ENCODE data around the gene TICAM1. TPM values are rescaled to one million over a fixed set of nuclear protein-coding genes. Genes with fewer than 3 reads are reported as not detected.
A peak's percentile ranks its signal among the peaks of the same experiment; 100 is the strongest.

Gene TICAM1
- total RNA-seq, 1 experiment from 2014 or later = 6.5 TPM

DNA sequence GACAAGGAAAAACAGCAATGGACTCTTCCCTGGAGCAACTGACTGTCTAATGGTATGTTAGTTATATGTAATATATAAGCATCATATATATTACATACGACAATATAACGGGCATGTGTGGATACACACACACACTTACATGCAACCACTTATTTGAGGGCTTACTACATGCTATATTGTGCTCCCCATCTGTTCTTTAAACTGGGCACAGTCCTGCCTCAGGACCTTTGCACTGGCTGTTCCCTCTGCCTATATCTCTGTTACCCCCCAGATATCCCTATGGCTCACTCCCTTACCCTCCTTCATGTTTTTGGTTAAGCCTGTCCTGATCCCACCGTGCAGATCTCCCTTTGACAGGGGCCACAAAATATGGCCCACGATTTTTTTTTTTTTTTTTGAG lies 10.2 kb downstream of the TICAM1 start:
- no peak for TF ChIP-seq EZH2phosphoT487 (IDR thresholded peaks at IDR 0.05; ENCODE audit: borderline replicate concordance, low read length)
- Histone ChIP-seq H3F3A (ENCODE audit: low read length, unreplicated experiment) (no peaks in the 10 kb centered on the region), H3K4me2 (ENCODE audit: low read length) (no peak overlapping the region), H3K27ac (ENCODE audit: low read length) (no peak overlapping the region), H3K9me3 (ENCODE audit: low read length) (no peaks in the 10 kb centered on the region), H4K20me1 (ENCODE audit: low read length) (no peaks in the 10 kb centered on the region), H3K4me1 (ENCODE audit: insufficient read depth, low read length) (no peaks in the 10 kb centered on the region), H3K4me3 (ENCODE audit: low read length) (no peak overlapping the region), H3K27me3 (ENCODE audit: low read length) (no peaks in the 10 kb centered on the region), H3K9me2 (replicated peaks; ENCODE audit: low read length) (no peaks in the 10 kb centered on the region), H3K36me3 (ENCODE audit: low read depth, low read length) (peaks cover 23% of the 10 kb centered on the region), H3K79me2 (ENCODE audit: low read length) (peaks cover 22% of the 10 kb centered on the region), H2AFZ (ENCODE audit: low read length) (no peak overlapping the region), H3K9ac (ENCODE audit: low read length) (no peak overlapping the region)
- no peak for ATAC-seq
- intact Hi-C loops (cut with micrococcal nuclease) = no loop called here
- no TSS peak for BruUV-seq (replicated peaks)
- no peak for DNase-seq
- ChIA-PET POLR2A (ENCODE audit: unreplicated experiment) (interaction anchor here (0.6 kb wide), 1 partner anchor 28 kb away, joined by 4 read pairs; no protein-coding TSS in a partner anchor), CTCF (no interaction called here)

DNA sequence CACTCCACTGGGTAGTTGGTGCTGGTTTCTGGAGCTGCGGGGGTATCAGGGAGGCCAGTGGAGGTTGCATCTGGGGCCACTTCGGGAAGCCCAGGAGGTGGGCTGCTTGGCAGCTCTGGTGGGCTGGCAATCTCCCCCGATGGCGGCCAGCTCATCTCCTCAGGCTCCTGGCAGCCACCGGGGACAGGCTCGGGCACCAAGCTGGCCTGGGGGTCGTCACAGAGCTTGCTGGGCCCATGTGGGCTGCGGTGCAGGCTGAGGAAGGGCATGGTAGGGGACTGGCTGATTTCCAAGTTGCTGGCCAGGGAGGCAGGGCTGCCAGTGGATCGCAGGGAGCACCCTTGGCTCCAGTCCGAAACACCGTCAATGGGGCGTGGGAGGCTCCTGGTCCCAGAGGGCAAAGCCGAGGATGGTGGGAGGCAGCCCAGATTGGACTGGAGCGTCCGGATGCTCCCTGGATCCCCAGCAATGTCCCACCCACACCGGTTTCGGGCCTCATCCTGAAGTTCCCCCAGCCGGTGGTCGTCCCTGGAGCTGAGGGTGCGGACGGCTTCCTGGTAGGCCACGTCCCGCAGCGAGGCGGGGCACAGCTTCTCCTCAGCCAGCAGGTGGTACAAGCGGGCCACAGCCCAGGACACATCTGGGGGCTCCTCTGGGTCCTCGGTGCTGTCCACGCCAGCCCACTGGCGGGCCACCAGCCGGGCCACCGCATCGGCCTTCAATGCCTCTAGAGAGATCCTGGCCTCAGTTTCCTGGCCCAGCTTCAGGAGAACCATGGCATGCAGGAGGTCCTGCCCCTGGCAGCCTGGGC lies 13.8 kb downstream of the TICAM1 start:
- intact Hi-C loops (cut with micrococcal nuclease) = no loop called here
- ChIA-PET POLR2A (ENCODE audit: unreplicated experiment) (no interaction called here), CTCF (no interaction called here)
- Histone ChIP-seq H3K9ac (ENCODE audit: low read length) (no peak overlapping the region), H3K4me2 (ENCODE audit: low read length) (no peak overlapping the region), H2AFZ (ENCODE audit: low read length) (no peak overlapping the region), H3K27me3 (ENCODE audit: low read length) (no peaks in the 10 kb centered on the region), H3K4me1 (ENCODE audit: insufficient read depth, low read length) (peaks cover 7% of the 10 kb centered on the region), H3K36me3 (ENCODE audit: low read depth, low read length) (peaks cover 27% of the 10 kb centered on the region), H3K79me2 (ENCODE audit: low read length) (peaks cover 5% of the 10 kb centered on the region), H3K9me2 (replicated peaks; ENCODE audit: low read length) (no peaks in the 10 kb centered on the region), H3K4me3 (ENCODE audit: low read length) (no peak overlapping the region), H3F3A (ENCODE audit: low read length, unreplicated experiment) (no peaks in the 10 kb centered on the region), H3K9me3 (ENCODE audit: low read length) (no peaks in the 10 kb centered on the region), H3K27ac (ENCODE audit: low read length) (no peak overlapping the region), H4K20me1 (ENCODE audit: low read length) (no peaks in the 10 kb centered on the region)
- ATAC-seq (no peak), DNase-seq (no peak)
- TF ChIP-seq, protein P1, sequence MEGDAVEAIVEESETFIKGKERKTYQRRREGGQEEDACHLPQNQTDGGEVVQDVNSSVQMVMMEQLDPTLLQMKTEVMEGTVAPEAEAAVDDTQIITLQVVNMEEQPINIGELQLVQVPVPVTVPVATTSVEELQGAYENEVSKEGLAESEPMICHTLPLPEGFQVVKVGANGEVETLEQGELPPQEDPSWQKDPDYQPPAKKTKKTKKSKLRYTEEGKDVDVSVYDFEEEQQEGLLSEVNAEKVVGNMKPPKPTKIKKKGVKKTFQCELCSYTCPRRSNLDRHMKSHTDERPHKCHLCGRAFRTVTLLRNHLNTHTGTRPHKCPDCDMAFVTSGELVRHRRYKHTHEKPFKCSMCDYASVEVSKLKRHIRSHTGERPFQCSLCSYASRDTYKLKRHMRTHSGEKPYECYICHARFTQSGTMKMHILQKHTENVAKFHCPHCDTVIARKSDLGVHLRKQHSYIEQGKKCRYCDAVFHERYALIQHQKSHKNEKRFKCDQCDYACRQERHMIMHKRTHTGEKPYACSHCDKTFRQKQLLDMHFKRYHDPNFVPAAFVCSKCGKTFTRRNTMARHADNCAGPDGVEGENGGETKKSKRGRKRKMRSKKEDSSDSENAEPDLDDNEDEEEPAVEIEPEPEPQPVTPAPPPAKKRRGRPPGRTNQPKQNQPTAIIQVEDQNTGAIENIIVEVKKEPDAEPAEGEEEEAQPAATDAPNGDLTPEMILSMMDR (conservative IDR thresholded peaks at IDR 0.05; ENCODE audit: low read depth, low read length) = no peak
- no peak for TF ChIP-seq EZH2phosphoT487 (IDR thresholded peaks at IDR 0.05; ENCODE audit: borderline replicate concordance, low read length)
- BruUV-seq (replicated peaks) = no TSS peak

DNA sequence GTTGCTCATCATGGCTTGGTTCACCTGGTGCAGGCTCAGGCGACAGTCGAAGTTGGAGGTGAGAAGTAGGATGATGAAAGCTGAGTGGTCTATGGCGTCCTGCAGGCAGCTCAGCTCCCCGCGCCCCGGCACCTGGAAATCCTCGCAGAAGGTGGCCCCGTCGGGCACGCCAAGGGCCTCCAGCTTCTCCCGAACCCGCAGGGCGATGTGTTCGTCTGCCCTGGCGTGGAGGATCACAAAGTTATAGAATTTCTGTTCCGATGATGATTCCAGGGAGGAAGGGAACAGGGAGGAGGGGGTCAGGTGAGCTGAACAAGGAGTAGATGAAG lies 14.6 kb downstream of the TICAM1 start:
- no peaks in the 10 kb centered on the region for H3K9me2 ChIP-seq (replicated peaks; ENCODE audit: low read length)
- intact Hi-C loops (cut with micrococcal nuclease) = no loop called here
- ChIA-PET CTCF (no interaction called here), POLR2A (ENCODE audit: unreplicated experiment) (interaction anchor here (0.6 kb wide), 1 partner anchor 17 kb away, joined by 11 read pairs; no protein-coding TSS in a partner anchor)
- no peak overlapping the region for H3K4me3 ChIP-seq (ENCODE audit: low read length)
- H3F3A ChIP-seq (ENCODE audit: low read length, unreplicated experiment) = peaks cover 3% of the 10 kb centered on the region
- H3K27ac ChIP-seq (ENCODE audit: low read length) = no peak overlapping the region
- H3K36me3 ChIP-seq (ENCODE audit: low read depth, low read length) = peaks cover 27% of the 10 kb centered on the region
- TF ChIP-seq EZH2phosphoT487 (IDR thresholded peaks at IDR 0.05; ENCODE audit: borderline replicate concordance, low read length) (no peak), EZH2 (IDR thresholded peaks at IDR 0.05; ENCODE audit: low read length, unreplicated experiment) (no peak)
- TF ChIP-seq, protein P1 (conservative IDR thresholded peaks at IDR 0.05; ENCODE audit: low read depth, low read length) = no peak
- no peak overlapping the region for H2AFZ ChIP-seq (ENCODE audit: low read length)
- TSS peak; percentile 27 for BruUV-seq (replicated peaks)
- no peaks in the 10 kb centered on the region for H3K9me3 ChIP-seq (ENCODE audit: low read length)
- H3K27me3 ChIP-seq (ENCODE audit: low read length) = no peaks in the 10 kb centered on the region
- H3K9ac ChIP-seq (ENCODE audit: low read length) = no peak overlapping the region
- DNase-seq (no peak), ATAC-seq (no peak)
- H3K4me1 ChIP-seq (ENCODE audit: insufficient read depth, low read length) = peaks cover 15% of the 10 kb centered on the region
- no peaks in the 10 kb centered on the region for H3K79me2 ChIP-seq (ENCODE audit: low read length)
- H4K20me1 ChIP-seq (ENCODE audit: low read length) = no peaks in the 10 kb centered on the region
- no peak overlapping the region for H3K4me2 ChIP-seq (ENCODE audit: low read length)

Measured in PC-3 (cell line).